ENCODE results near the gene NXPH3.

NXPH3 gene

DNA sequence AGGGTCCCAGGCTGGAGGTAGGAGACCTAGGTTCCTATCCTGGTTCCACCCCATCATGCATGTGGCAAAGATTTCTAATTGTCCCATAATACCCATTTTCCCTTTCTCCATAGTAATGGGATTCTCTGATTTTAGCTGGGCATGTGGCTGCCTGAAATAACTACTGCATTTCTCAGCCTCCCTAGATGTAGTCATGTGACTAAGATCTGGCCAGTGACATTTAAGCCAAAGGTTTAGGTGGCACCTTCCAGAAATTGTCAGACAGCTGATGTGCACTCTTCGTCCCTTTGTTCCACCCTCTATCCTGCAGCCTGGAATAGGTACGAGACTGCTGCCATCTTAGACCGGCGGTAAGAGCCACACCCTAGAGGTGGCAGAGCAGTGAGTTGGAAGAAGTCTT is 8.2 kb downstream of the NXPH3 start:
- H3K4me3 ChIP-seq (ENCODE audit: control insufficient read depth, low read depth, low read length): no peak overlapping the region
- DNase-seq (ENCODE audit: low read depth): no peak
- TF ChIP-seq, protein P1, sequence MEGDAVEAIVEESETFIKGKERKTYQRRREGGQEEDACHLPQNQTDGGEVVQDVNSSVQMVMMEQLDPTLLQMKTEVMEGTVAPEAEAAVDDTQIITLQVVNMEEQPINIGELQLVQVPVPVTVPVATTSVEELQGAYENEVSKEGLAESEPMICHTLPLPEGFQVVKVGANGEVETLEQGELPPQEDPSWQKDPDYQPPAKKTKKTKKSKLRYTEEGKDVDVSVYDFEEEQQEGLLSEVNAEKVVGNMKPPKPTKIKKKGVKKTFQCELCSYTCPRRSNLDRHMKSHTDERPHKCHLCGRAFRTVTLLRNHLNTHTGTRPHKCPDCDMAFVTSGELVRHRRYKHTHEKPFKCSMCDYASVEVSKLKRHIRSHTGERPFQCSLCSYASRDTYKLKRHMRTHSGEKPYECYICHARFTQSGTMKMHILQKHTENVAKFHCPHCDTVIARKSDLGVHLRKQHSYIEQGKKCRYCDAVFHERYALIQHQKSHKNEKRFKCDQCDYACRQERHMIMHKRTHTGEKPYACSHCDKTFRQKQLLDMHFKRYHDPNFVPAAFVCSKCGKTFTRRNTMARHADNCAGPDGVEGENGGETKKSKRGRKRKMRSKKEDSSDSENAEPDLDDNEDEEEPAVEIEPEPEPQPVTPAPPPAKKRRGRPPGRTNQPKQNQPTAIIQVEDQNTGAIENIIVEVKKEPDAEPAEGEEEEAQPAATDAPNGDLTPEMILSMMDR (IDR thresholded peaks at IDR 0.05; ENCODE audit: control insufficient read depth, insufficient read depth, low read depth, low read length, missing control alignments): no peak

- TF ChIP-seq, protein P1 (IDR thresholded peaks at IDR 0.05; ENCODE audit: control insufficient read depth, insufficient read depth, low read depth, low read length, missing control alignments): peak; percentile 6
- no peak overlapping the region for H3K4me3 ChIP-seq (ENCODE audit: control insufficient read depth, low read depth, low read length)
- no peak for DNase-seq (ENCODE audit: low read depth)
Measured at GRCh38 chr17:49585422-49586027, 9.9 kb downstream of the NXPH3 start.

DNA sequence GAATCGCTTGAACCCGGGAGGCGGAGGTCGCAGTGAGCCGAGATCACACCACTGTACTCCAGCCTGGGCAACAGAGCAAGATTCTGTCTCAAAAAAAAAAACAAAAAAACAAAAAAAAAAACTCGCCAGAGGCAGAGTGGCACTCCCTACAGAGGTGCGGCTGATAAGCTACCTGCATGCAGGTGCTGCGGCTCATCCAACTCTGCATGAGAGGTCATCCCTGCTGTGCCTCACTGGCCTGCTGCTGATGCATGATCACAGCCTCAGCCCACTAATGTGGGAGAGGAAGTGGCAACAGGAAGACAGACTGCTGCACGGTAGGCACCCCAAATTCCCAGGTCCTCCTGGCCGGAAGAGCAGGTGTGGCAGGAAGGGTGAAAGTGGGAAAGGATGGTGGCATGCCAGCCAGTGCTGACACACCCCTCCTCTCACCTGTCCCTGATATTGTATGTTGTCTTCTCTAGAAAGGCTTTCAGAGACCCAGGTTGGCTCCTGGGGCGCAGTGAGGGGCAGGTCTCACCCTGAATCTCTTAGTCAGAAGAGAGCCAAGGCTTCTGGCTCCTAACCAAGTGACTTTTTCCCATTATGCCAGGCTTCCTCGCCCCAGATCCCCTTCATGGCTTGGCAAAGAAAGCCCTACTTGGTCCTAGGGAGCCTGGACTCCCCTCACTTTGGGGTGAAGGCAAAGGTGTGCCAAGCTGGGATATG is 11.8 kb downstream of the NXPH3 start:
- H3K4me3 ChIP-seq (ENCODE audit: control insufficient read depth, low read depth, low read length): no peak overlapping the region
- TF ChIP-seq, protein P1 (IDR thresholded peaks at IDR 0.05; ENCODE audit: control insufficient read depth, insufficient read depth, low read depth, low read length, missing control alignments): no peak
- no peak for DNase-seq (ENCODE audit: low read depth)

DNA sequence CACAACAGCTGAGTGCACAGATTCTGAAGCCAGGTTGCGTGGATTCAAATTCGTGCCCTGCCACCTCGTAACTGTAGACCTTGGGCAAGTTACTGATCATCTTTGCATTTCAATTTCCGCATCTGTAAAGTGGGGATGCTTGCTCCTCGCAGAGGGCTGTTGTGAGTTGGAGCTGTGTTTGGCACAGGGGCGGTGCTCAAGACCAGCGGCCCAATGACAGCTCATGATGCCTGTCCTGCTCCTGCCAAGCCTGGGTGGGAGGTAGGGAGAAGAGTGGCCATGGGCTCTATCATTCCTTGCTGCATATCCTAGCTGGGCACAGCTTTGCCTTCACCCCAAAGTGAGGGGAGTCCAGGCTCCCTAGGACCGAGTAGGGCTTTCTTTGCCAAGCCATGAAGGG is 12.6 kb downstream of the NXPH3 start:
- TF ChIP-seq, protein P1 (IDR thresholded peaks at IDR 0.05; ENCODE audit: control insufficient read depth, insufficient read depth, low read depth, low read length, missing control alignments): no peak
- H3K4me3 ChIP-seq (ENCODE audit: control insufficient read depth, low read depth, low read length): no peak overlapping the region
- no peak for DNase-seq (ENCODE audit: low read depth)

- no peak overlapping the region for H3K4me3 ChIP-seq (ENCODE audit: control insufficient read depth, low read depth, low read length)
- no peak for DNase-seq (ENCODE audit: low read depth)
- TF ChIP-seq, protein P1 (IDR thresholded peaks at IDR 0.05; ENCODE audit: control insufficient read depth, insufficient read depth, low read depth, low read length, missing control alignments): no peak
Measured at GRCh38 chr17:49588726-49589576, 13.3 kb downstream of the NXPH3 start.

GRCh38 chr17:49589577-49589927 is 13.9 kb downstream of the NXPH3 start:
- H3K4me3 ChIP-seq (ENCODE audit: control insufficient read depth, low read depth, low read length): no peak overlapping the region
- TF ChIP-seq, protein P1 (IDR thresholded peaks at IDR 0.05; ENCODE audit: control insufficient read depth, insufficient read depth, low read depth, low read length, missing control alignments): no peak
- no peak for DNase-seq (ENCODE audit: low read depth)

Data from AG09309 (cell line).